ENCODE data around the gene CEACAM16. TPM values are rescaled to one million over a fixed set of nuclear protein-coding genes. Genes with fewer than 3 reads are reported as not detected.

CEACAM16 gene
- total RNA-seq, 1 donor from 2014 or later: not detected

GRCh38 chr19:44757057-44757734 is 58.2 kb downstream of the CEACAM16 start:
- H3K36me3 ChIP-seq: peaks cover 0 to 37% of the 10 kb centered on the region in 2 donors
- intact Hi-C loops (cut with DNase I): loop anchor here (1.0 to 5.0 kb wide), 2 partner anchors 9 to 35 kb away; partner anchors contain the start of gene BCL3
- H3K4me3 ChIP-seq: peak overlapping the region; percentile 41 to 45
- no peak for TF ChIP-seq POLR2A (IDR thresholded peaks at IDR 0.05)
- TF ChIP-seq POLR2AphosphoS5 (IDR thresholded peaks at IDR 0.05; ENCODE audit: insufficient read depth in 1 of 2, low read depth in 1 of 2): peak in 1 of 2 donors; percentile 40
- H3K9me3 ChIP-seq: no peaks in the 10 kb centered on the region
- peaks cover 71% of the 10 kb centered on the region for H3K4me1 ChIP-seq
- H3K27ac ChIP-seq: peak overlapping the region; percentile 92
- DNase-seq (ENCODE audit: extremely low spot score in 2 of 2): no peak
- H3K27me3 ChIP-seq: no peaks in the 10 kb centered on the region

DNA sequence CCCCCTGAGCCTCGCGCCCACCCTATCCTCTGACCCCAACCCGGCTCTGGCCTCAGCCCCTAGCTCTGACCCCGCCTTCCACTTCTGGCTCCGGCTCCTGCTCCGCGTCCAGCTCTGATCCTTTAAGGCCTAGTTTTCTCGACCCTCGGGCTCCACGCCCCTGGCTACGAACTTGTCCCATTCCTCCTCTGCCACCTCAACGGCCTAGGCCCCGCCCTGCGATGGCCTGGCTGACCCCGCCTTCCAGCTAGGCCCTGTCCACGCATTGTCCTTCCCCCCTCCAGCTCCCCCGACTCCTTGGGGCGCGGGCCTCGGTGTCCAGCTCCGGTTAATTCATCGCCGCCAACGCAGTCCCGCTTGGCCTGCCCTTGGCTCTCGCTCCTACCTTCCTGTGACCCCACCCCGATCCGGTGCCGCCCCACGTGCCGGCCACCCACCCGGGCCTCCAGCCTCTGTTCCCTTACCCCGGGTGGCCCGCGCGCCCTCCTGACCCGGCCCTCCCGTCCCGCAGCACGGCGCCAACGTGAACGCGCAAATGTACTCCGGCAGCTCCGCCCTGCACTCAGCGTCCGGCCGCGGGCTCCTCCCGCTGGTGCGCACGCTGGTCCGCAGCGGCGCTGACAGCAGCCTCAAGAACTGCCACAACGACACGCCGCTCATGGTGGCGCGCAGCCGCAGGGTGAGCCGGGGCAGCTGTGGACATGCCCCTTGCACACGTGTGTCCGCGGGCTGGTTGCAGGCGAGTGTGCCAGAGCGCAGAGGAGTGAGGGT is 59.0 kb downstream of the CEACAM16 start:
- peaks cover 64% of the 10 kb centered on the region for H3K4me1 ChIP-seq
- DNase-seq (ENCODE audit: extremely low spot score in 2 of 2): no peak
- peak overlapping the region; percentile 41 to 45 for H3K4me3 ChIP-seq
- peaks cover 0 to 37% of the 10 kb centered on the region in 2 donors for H3K36me3 ChIP-seq
- TF ChIP-seq, protein P1, sequence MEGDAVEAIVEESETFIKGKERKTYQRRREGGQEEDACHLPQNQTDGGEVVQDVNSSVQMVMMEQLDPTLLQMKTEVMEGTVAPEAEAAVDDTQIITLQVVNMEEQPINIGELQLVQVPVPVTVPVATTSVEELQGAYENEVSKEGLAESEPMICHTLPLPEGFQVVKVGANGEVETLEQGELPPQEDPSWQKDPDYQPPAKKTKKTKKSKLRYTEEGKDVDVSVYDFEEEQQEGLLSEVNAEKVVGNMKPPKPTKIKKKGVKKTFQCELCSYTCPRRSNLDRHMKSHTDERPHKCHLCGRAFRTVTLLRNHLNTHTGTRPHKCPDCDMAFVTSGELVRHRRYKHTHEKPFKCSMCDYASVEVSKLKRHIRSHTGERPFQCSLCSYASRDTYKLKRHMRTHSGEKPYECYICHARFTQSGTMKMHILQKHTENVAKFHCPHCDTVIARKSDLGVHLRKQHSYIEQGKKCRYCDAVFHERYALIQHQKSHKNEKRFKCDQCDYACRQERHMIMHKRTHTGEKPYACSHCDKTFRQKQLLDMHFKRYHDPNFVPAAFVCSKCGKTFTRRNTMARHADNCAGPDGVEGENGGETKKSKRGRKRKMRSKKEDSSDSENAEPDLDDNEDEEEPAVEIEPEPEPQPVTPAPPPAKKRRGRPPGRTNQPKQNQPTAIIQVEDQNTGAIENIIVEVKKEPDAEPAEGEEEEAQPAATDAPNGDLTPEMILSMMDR (IDR thresholded peaks at IDR 0.05): no peak
- TF ChIP-seq POLR2A (IDR thresholded peaks at IDR 0.05) (no peak), POLR2AphosphoS5 (IDR thresholded peaks at IDR 0.05; ENCODE audit: insufficient read depth in 1 of 2, low read depth in 1 of 2) (peak; percentile 15 to 78)
- H3K9me3 ChIP-seq: no peaks in the 10 kb centered on the region
- intact Hi-C loops (cut with DNase I): loop anchor here (1.0 to 5.0 kb wide), 2 partner anchors 10 to 36 kb away; partner anchors contain the start of gene BCL3
- H3K27ac ChIP-seq: peak overlapping the region; percentile 92
- no peaks in the 10 kb centered on the region for H3K27me3 ChIP-seq

DNA sequence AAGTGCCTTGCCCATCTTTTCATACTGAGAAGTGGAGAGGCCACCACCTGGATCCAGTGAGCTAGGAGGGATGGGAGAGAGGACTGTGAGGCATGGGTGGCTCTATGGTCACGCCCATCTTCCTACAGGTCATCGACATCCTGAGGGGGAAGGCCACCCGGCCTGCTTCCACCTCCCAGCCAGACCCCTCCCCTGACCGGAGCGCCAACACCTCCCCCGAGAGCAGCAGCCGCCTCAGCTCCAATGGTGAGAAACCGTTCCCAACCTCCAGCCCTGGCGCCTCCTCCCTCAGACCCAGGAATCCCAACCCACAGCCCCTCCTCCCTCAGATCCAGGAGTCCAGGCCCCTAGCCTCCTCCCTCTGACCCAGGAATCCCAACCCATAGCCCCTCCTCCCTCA is 59.6 kb downstream of the CEACAM16 start:
- Histone ChIP-seq H3K27me3 (no peaks in the 10 kb centered on the region), H3K4me3 (peak overlapping the region; percentile 41 to 45), H3K27ac (peak overlapping the region; percentile 92), H3K4me1 (peaks cover 57% of the 10 kb centered on the region), H3K9me3 (no peaks in the 10 kb centered on the region), H3K36me3 (peaks cover 0 to 37% of the 10 kb centered on the region in 2 donors)
- no peak for DNase-seq (ENCODE audit: extremely low spot score in 2 of 2)
- intact Hi-C loops (cut with DNase I): loop anchor here (5.0 kb wide), 1 partner anchor 36 kb away; no protein-coding TSS in a partner anchor
- no peak for TF ChIP-seq POLR2A (IDR thresholded peaks at IDR 0.05)
- TF ChIP-seq, protein P1 (IDR thresholded peaks at IDR 0.05): no peak
- no peak for TF ChIP-seq POLR2AphosphoS5 (IDR thresholded peaks at IDR 0.05; ENCODE audit: insufficient read depth in 1 of 2, low read depth in 1 of 2)

DNA sequence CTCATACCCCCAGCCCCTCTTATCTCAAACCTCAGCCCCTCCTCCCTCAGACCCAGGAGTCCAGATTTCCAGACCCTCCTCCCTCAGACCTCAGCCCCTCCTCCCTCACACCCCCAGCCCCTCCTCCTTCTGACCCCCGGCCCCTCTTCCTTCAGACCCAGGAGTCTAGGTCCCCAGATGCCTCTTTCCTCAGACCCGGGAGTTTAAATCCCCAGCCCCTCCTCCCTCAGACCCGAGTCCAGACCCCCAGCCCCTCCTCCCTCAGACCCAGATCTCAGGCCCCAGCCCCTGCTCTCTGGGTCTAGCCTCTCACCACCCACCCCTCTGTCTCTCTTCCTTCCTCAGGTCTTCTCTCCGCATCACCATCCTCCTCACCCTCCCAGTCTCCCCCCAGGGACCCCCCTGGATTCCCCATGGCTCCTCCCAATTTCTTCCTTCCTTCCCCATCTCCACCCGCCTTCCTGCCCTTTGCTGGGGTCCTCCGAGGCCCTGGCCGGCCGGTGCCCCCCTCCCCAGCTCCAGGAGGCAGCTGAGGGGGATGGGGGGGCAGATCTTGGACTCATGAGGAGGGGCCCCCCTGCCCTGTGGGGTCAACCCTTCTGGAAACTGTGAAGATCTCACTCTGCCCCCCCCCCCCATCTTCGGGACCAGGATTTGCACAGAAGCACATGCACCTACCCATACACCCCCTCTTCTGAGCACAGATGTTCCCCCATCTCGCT is 60.3 kb downstream of the CEACAM16 start:
- Histone ChIP-seq H3K27ac (no peak overlapping the region), H3K4me1 (peaks cover 50% of the 10 kb centered on the region), H3K4me3 (no peak overlapping the region), H3K36me3 (peaks cover 0 to 37% of the 10 kb centered on the region in 2 donors), H3K9me3 (no peaks in the 10 kb centered on the region), H3K27me3 (no peaks in the 10 kb centered on the region)
- DNase-seq (ENCODE audit: extremely low spot score in 2 of 2): no peak
- TF ChIP-seq POLR2AphosphoS5 (IDR thresholded peaks at IDR 0.05; ENCODE audit: insufficient read depth in 1 of 2, low read depth in 1 of 2) (no peak), POLR2A (IDR thresholded peaks at IDR 0.05) (no peak)
- TF ChIP-seq, protein P1 (IDR thresholded peaks at IDR 0.05): no peak
- intact Hi-C loops (cut with DNase I): loop anchor here (5.0 kb wide), 1 partner anchor 37 kb away; no protein-coding TSS in a partner anchor

MicroRNA genes within 50 kb of the gene (microRNA counts, 767-probe panel; counts per million panel counts)
- microRNA hsa-miR-4531: 2,564 to 3,320 counts per million in 2 donors

Small RNA genes within 50 kb of the gene (microRNA-seq; reads per million reads assigned to microRNA genes)
- not detected for gene MIR4531 (ENCODE audit: borderline number of aligned reads, borderline replicate concordance)
- not detected for gene MIR8085 (ENCODE audit: borderline number of aligned reads, borderline replicate concordance)

Small RNA genes within 50 kb of the gene (small RNA-seq; reads per million reads assigned to genes)
- gene RF00285: not detected

Other genes with a start within 250 kb of the CEACAM16 start
- 6.4 TPM for gene ZNF180, start 198.6 kb upstream of the CEACAM16 start, total RNA-seq
- not detected for gene CEACAM20, start 169.5 kb upstream of the CEACAM16 start, total RNA-seq
- gene IGSF23, start 85.6 kb upstream of the CEACAM16 start, total RNA-seq: not detected
- gene PVR, start 55.2 kb upstream of the CEACAM16 start, total RNA-seq: 26.0 TPM
- gene CEACAM19, start 27.7 kb upstream of the CEACAM16 start, total RNA-seq: 7.1 TPM
- 86.9 TPM for gene BCL3, start 49.6 kb downstream of the CEACAM16 start, total RNA-seq
- gene CBLC, start 78.7 kb downstream of the CEACAM16 start, total RNA-seq: 42.2 TPM
- 57.2 TPM for gene BCAM, start 110.0 kb downstream of the CEACAM16 start, total RNA-seq
- gene NECTIN2, start 147.1 kb downstream of the CEACAM16 start, total RNA-seq: 72.9 TPM
- 31.4 TPM for gene TOMM40, start 192.1 kb downstream of the CEACAM16 start, total RNA-seq
- gene APOE, start 206.6 kb downstream of the CEACAM16 start, total RNA-seq: 170 TPM
- 14.5 TPM for gene APOC1, start 215.5 kb downstream of the CEACAM16 start, total RNA-seq
- not detected for gene APOC4, start 243.1 kb downstream of the CEACAM16 start, total RNA-seq
- gene APOC2, start 246.9 kb downstream of the CEACAM16 start, total RNA-seq: not detected

Data from vagina (tissue), 2 donors.